Measurements from ENCODE around the gene FLRT2.

FLRT2 gene

DNA sequence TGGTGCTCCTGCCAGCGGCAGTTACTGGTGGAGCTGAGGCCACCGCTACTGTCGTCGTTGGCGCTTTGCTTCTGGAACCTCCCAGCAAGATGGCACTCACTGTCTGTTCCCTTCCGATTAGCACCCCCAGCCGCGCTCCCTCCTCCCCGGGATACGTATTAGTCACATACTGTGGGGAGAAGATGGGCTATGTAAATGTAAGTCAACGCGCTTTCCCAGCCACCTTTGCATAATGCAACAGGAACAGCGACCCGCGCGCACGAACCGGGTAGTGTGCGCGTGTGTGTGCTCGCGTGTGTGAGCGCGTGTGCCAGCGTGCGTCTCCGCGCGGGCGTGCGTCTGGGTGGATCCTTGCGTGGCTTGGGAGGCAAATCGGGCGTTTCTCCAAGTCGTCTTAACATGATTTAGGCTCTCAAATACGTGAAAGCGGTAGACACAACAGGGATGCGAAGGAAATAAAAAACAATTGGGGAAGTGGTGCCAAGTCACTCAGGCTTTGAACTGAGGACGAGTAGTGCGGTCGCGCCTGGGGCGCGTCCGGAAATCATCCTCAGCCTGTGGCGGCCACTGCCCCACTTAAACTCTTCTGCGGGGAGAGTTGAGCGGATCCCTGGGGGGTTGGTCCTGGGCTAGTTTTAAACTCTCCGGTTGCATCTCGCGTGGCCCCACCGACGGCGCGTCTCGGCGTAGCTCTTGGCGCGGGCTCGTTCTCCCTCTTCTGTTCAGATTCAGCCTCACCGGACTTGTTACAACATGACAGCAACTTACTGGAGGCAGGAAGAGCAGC is 1.8 kb downstream of the FLRT2 start:
- Histone ChIP-seq H3K9ac (ENCODE audit: low read depth, low read length) (no peak overlapping the region), H3K27me3 (ENCODE audit: insufficient read depth, low read length) (peaks cover 76% of the 10 kb centered on the region), H3K4me1 (ENCODE audit: insufficient read depth, low read length) (peaks cover 39% of the 10 kb centered on the region), H3K27ac (ENCODE audit: low read depth, low read length) (no peak overlapping the region), H3K36me3 (ENCODE audit: insufficient read depth, low read length) (no peaks in the 10 kb centered on the region), H3K4me3 (ENCODE audit: low read length) (peak overlapping the region; percentile 65), H3K9me3 (ENCODE audit: insufficient read depth, low read depth, low read length) (no peaks in the 10 kb centered on the region)
- WGBS: under 1% methylated on average over 57 of the region's 61 CpGs

DNA sequence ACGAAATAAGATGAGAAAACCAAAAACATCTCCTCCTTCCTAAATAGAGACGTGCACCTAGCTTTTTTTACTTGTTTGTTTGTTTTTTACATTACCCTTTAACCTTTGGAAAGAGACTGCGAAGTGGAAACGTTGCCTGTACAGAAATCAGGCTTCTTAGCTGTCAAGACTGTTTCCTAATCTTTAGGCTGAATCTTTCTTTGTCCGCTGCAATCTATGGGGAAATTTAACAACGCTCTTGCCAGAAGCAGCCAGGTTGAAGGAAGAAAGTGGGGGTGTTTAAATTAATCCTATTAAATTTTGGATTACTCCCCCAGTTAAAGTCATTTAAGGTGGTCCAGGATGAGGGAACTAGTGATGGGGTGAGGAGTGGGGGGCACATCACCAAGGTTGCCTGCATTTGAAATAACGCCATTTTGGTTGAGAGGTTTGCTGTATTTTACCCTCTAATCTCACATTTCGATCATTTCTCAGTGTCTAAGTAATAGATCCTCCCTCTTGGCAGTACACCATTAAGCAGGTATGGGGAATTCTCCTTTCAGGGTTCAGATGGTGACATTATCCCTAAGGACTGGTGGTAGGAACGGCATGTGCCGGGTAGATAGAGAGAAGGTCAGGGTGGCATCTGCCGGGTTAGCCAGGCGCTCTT is 2.6 kb downstream of the FLRT2 start:
- H3K4me3 ChIP-seq (ENCODE audit: low read length): peak overlapping the region; percentile 65
- H3K4me1 ChIP-seq (ENCODE audit: insufficient read depth, low read length): peaks cover 41% of the 10 kb centered on the region
- peaks cover 76% of the 10 kb centered on the region for H3K27me3 ChIP-seq (ENCODE audit: insufficient read depth, low read length)
- H3K9ac ChIP-seq (ENCODE audit: low read depth, low read length): no peak overlapping the region
- no peaks in the 10 kb centered on the region for H3K36me3 ChIP-seq (ENCODE audit: insufficient read depth, low read length)
- H3K27ac ChIP-seq (ENCODE audit: low read depth, low read length): no peak overlapping the region
- H3K9me3 ChIP-seq (ENCODE audit: insufficient read depth, low read depth, low read length): no peaks in the 10 kb centered on the region
- WGBS: under 1% methylated on average over 12 of the region's 12 CpGs

DNA sequence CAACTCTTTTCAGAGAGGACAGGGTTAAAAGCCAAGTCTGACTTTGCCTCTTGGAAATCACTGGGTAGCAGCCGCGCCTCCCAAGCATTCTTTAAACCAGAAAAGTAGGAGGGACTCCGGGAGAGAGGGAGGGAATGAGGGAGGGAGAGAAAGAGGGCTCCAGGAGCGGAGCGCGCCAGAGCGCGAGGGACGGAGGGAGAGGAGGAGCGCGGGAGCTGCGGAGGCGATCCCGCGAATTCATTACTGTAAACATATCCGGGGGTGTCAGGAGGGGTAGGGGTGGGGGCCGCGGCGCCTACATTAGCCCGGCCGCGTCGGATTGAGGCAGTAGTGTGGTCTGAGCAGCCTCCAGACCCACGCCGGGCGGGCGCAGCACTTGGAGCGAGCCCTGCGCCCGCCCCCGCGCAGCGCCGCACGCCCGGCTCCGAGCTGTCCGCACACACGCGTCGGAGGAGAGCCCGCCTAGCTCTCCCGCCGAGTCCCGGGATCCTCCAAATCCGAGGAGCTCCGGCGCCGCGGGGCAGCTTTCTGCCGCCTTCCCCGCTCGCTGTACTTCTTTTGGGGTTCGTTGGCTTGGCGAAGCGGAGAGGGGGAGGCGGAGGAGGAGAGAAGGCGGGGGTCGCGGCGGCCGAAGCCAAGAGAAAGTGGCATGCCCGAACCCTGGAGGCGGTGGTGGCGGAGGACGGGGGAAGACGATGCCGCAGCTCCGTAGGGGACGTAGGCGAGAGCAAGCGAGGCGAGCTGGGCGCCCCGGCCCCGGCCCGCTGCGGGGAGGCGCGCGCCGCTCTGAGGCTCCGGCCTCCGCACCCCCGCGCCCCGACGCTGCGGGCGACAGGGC is 3.3 kb downstream of the FLRT2 start:
- H3K36me3 ChIP-seq (ENCODE audit: insufficient read depth, low read length): no peaks in the 10 kb centered on the region
- peak overlapping the region; percentile 65 for H3K9ac ChIP-seq (ENCODE audit: low read depth, low read length)
- H3K27me3 ChIP-seq (ENCODE audit: insufficient read depth, low read length): peaks cover 72% of the 10 kb centered on the region
- no peaks in the 10 kb centered on the region for H3K9me3 ChIP-seq (ENCODE audit: insufficient read depth, low read depth, low read length)
- peak overlapping the region; percentile 66; the same call in 1 of the 2 replicates for H3K27ac ChIP-seq (ENCODE audit: low read depth, low read length)
- H3K4me1 ChIP-seq (ENCODE audit: insufficient read depth, low read length): peaks cover 40% of the 10 kb centered on the region
- under 1% methylated on average over 90 of the region's 90 CpGs for WGBS
- H3K4me3 ChIP-seq (ENCODE audit: low read length): peak overlapping the region; percentile 65

DNA sequence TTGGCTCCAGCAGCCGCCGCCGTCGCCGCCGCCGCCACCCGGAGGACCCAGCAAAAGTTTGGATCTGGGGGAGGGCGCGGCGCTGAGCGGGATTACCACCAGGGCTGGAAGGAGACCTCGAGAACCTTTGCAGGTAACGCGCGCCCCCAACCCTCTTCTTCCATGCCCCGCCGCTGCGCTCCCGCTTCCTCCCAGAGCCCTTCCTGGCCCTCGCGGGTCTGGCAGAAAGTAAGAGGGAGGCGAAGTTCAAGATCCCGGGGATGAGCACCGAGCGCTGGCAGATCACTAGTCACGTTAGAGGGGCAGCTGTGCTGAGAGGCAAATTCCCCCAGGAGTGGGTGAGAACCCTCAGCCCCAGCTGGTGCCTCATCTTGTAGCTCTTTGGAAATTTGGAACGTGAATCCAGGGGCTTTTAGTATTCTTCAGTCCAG is 3.9 kb downstream of the FLRT2 start:
- H3K4me1 ChIP-seq (ENCODE audit: insufficient read depth, low read length): peaks cover 37% of the 10 kb centered on the region
- peak overlapping the region; percentile 65 for H3K4me3 ChIP-seq (ENCODE audit: low read length)
- H3K27ac ChIP-seq (ENCODE audit: low read depth, low read length): no peak overlapping the region
- WGBS: under 1% methylated on average over 28 of the region's 28 CpGs
- H3K9ac ChIP-seq (ENCODE audit: low read depth, low read length): peak overlapping the region; percentile 65
- H3K9me3 ChIP-seq (ENCODE audit: insufficient read depth, low read depth, low read length): no peaks in the 10 kb centered on the region
- no peaks in the 10 kb centered on the region for H3K36me3 ChIP-seq (ENCODE audit: insufficient read depth, low read length)
- H3K27me3 ChIP-seq (ENCODE audit: insufficient read depth, low read length): peaks cover 66% of the 10 kb centered on the region

DNA sequence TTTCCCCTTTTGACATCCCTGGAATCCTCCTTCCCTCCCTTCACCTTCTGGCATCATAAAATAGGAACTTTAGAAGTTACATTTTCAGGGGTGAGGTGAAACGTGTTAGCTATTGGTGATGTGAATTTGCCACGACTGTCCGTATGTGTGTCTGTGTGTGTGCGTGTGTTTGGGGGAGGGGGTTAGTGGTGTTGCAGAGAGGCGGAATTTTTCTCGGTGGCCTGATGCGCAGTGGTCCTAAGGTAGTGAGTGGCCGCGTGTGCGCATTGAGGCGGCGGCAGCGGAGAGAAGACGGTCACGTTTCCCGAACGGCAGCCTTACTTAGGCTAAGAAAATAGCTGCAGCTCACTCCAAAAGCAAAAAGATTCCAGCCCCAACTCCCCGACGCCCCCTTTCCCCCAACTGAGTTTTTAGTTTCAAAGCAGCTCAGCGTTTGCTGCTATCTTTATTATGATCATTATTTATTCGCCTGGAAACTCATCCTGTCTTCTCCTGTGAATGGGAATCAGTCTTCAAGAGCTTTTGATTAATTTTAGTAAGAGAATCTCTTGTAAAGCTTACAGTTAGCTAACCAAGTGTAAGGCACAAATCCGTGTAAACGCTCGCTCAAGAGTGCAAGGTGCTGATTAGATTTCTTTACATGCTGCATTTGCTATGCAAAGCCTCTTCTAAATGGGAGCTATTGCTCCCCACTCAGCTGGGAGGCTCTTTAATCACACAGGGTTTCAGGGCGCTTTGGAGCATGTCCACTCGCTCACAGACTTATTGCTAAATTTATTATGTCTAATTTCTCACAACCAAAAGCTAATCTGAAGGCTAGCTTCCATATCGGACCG is 4.7 kb downstream of the FLRT2 start:
- Histone ChIP-seq H3K4me3 (ENCODE audit: low read length) (peak overlapping the region; percentile 65), H3K4me1 (ENCODE audit: insufficient read depth, low read length) (peaks cover 37% of the 10 kb centered on the region), H3K9ac (ENCODE audit: low read depth, low read length) (peak overlapping the region; percentile 65; the same call in 1 of the 2 replicates), H3K36me3 (ENCODE audit: insufficient read depth, low read length) (no peaks in the 10 kb centered on the region), H3K27ac (ENCODE audit: low read depth, low read length) (no peak overlapping the region), H3K27me3 (ENCODE audit: insufficient read depth, low read length) (peaks cover 58% of the 10 kb centered on the region), H3K9me3 (ENCODE audit: insufficient read depth, low read depth, low read length) (no peaks in the 10 kb centered on the region)
- WGBS: 1% methylated on average over 28 of the region's 28 CpGs

DNA sequence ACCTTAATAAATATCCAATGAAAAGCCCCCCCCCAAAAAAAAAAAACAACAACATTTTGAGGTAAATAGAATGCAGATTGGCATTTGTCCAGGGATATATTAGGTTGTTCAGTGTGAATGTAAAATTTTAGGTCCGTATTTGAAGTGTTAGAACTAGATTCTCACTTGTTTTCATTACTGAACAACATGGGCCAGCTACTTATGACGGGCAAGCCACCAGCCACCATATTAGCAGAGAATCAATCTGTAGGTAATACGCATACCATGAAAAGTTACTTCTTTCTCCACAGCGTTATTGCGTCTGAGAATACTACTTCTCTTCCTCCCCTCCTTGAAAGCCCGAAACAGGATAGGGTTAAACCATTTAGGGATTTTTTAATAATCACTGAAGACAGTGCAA is 5.4 kb downstream of the FLRT2 start:
- H3K4me1 ChIP-seq (ENCODE audit: insufficient read depth, low read length): peaks cover 39% of the 10 kb centered on the region
- H3K4me3 ChIP-seq (ENCODE audit: low read length): peak overlapping the region; percentile 65
- no peaks in the 10 kb centered on the region for H3K9me3 ChIP-seq (ENCODE audit: insufficient read depth, low read depth, low read length)
- WGBS: 23% methylated on average over 6 of the region's 6 CpGs
- no peak overlapping the region for H3K9ac ChIP-seq (ENCODE audit: low read depth, low read length)
- H3K27ac ChIP-seq (ENCODE audit: low read depth, low read length): no peak overlapping the region
- no peaks in the 10 kb centered on the region for H3K36me3 ChIP-seq (ENCODE audit: insufficient read depth, low read length)
- peaks cover 52% of the 10 kb centered on the region for H3K27me3 ChIP-seq (ENCODE audit: insufficient read depth, low read length)

DNA sequence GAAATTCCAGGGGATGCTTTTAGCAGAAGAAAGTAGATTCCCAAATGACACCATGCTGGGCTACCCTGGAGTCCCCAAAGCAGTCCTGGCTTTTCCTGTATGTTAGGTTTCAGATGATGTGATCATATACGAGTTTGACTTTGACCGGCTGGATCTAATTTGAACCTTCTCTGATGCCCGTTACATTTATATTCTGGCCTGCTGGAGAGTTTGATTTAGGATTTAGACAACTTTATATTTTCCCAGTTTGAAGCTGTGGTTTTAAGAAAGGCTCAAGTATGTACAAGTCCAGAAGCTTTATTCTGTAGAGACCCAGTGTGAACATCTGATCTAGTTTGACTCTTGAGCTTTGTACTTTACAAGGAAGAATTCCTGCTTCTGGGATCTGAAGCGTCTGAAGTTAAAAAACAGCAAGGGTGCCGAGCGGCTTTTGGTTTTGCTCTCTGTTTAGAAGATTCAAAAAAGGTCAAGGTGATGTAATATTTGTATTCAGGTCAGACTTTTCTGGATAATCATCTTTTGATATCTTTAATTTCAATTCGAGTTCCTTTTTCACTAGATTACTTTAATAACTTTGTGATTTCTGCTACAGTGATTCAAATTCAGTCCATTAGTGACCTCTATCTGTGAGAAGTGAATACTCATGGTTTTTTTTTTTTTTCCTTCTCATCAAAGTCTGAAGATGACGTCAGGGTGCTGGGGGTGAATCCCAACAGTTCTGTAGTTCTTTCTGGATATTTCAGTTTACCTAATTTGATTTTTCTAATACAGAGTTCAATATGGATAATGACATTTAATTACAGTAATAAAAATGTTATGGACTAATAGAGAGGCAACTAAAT is 6.3 kb downstream of the FLRT2 start:
- Histone ChIP-seq H3K4me3 (ENCODE audit: low read length) (peak overlapping the region; percentile 65), H3K36me3 (ENCODE audit: insufficient read depth, low read length) (no peaks in the 10 kb centered on the region; the same call in 1 of the 2 replicates), H3K9ac (ENCODE audit: low read depth, low read length) (no peak overlapping the region), H3K4me1 (ENCODE audit: insufficient read depth, low read length) (peaks cover 34% of the 10 kb centered on the region), H3K27me3 (ENCODE audit: insufficient read depth, low read length) (peaks cover 43% of the 10 kb centered on the region), H3K9me3 (ENCODE audit: insufficient read depth, low read depth, low read length) (no peaks in the 10 kb centered on the region), H3K27ac (ENCODE audit: low read depth, low read length) (no peak overlapping the region)
- 32% methylated on average over 6 of the region's 8 CpGs for WGBS

DNA sequence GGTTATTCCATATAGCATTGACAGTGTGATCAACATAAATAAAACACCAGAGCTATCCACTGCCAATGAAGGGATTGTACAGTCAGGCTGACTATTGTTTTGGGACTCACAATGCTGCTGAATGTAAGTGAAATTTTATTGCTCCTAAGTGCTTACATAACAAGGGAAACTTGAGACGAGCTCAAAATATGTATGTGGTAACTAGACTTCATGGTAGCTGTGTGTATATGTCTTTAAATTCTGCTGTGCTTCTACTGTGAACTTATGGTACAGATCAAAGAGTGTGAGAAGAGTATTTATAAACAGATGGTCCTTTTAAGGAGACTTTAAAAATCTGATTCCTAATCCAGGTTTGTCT is 6.9 kb downstream of the FLRT2 start:
- Histone ChIP-seq H3K27ac (ENCODE audit: low read depth, low read length) (no peak overlapping the region), H3K4me3 (ENCODE audit: low read length) (no peak overlapping the region), H3K9ac (ENCODE audit: low read depth, low read length) (no peak overlapping the region), H3K27me3 (ENCODE audit: insufficient read depth, low read length) (peaks cover 37% of the 10 kb centered on the region), H3K36me3 (ENCODE audit: insufficient read depth, low read length) (no peaks in the 10 kb centered on the region; the same call in 1 of the 2 replicates), H3K9me3 (ENCODE audit: insufficient read depth, low read depth, low read length) (no peaks in the 10 kb centered on the region), H3K4me1 (ENCODE audit: insufficient read depth, low read length) (peaks cover 34% of the 10 kb centered on the region)
- 63% methylated on average over 1 of the region's 1 CpG for WGBS

DNA sequence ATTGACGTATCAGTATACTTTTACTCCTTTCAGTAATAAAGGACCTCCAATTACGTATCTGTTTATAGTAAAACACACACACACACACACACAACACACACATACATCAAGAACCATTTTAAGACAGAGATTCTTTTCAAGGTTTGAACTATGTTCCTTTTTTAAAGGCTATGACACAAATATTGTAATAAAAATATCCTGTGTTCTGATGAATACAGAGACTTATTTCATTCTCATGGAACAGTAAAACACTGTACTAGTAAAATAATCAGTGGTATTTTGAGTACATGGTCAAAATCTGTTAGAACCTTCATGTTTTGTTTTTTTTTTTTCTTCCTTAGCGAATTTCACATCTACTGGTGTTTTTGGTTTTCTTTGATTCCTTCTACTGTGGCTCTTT is 7.6 kb downstream of the FLRT2 start:
- WGBS: 94% methylated on average over 2 of the region's 3 CpGs

DNA sequence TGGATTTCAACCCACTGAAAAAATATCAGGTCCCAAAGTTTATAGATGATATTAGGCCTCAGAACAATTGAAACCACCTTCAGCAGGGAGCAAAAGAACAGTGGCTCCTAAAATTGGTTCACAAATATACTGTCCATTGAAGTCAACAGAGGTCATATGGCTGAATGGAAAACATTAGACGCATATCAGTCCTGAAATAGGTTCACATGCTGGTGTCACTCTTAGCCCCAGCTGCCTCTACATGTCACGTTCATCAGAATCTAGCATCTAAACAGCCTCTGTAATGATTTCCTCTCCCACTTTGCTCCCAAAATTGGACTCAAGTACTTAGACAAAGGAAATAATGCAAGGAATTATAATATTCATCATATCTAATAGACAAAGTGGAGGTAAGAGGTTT is 8.7 kb downstream of the FLRT2 start:
- H3K27me3 ChIP-seq (ENCODE audit: insufficient read depth, low read length): peaks cover 26% of the 10 kb centered on the region
- no peaks in the 10 kb centered on the region; the same call in none of the 2 replicates for H3K36me3 ChIP-seq (ENCODE audit: insufficient read depth, low read length)
- WGBS: 88% methylated on average over 2 of the region's 2 CpGs
- no peaks in the 10 kb centered on the region for H3K9me3 ChIP-seq (ENCODE audit: insufficient read depth, low read depth, low read length)
- H3K4me3 ChIP-seq (ENCODE audit: low read length): no peak overlapping the region
- H3K4me1 ChIP-seq (ENCODE audit: insufficient read depth, low read length): peaks cover 34% of the 10 kb centered on the region
- no peak overlapping the region for H3K9ac ChIP-seq (ENCODE audit: low read depth, low read length)
- H3K27ac ChIP-seq (ENCODE audit: low read depth, low read length): no peak overlapping the region

More for the DNA sequence above, 7.6 kb downstream of the FLRT2 start:
- Histone ChIP-seq H3K9me3 (ENCODE audit: insufficient read depth, low read depth, low read length) (no peaks in the 10 kb centered on the region), H3K27me3 (ENCODE audit: insufficient read depth, low read length) (peaks cover 30% of the 10 kb centered on the region), H3K27ac (ENCODE audit: low read depth, low read length) (no peak overlapping the region), H3K36me3 (ENCODE audit: insufficient read depth, low read length) (no peaks in the 10 kb centered on the region; the same call in none of the 2 replicates), H3K9ac (ENCODE audit: low read depth, low read length) (no peak overlapping the region), H3K4me3 (ENCODE audit: low read length) (no peak overlapping the region), H3K4me1 (ENCODE audit: insufficient read depth, low read length) (peaks cover 34% of the 10 kb centered on the region)

Data from HUES64 (cell line).